GM21786 (cell line): ENCODE data around the gene CPB1.

Experiments
- ATAC-seq: cut with Tn5 transposase; IDR thresholded peaks from one replicate; pipeline ENCODE4 v1.9.1; 2021; ENCODE audit not compliant: unreplicated experiment

Gene CPB1

GRCh38 chr3:148880681-148881080 lies 53.1 kb downstream of the CPB1 start:
- no peak for ATAC-seq

DNA sequence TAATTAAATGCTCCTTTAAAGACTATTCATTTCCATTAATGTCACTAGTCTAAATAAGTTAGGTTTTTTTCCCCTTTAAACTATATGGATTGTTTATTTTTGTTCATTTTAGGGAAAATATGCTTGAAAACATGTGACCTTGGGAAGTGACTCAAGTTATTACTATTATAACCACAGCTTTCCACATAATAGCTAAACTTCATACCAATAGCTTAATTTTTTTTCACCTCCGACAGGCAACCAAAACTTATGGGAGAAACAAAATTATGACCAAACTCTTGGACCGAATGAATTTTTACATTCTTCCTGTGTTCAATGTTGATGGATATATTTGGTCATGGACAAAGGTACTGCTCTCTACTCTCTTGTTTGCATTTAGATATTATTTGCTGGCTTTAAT lies 53.7 kb downstream of the CPB1 start:
- no peak for ATAC-seq

- ATAC-seq, result no peak
These were observed 54.7 kb downstream of the CPB1 start for GRCh38 chr3:148882288-148882687.

DNA sequence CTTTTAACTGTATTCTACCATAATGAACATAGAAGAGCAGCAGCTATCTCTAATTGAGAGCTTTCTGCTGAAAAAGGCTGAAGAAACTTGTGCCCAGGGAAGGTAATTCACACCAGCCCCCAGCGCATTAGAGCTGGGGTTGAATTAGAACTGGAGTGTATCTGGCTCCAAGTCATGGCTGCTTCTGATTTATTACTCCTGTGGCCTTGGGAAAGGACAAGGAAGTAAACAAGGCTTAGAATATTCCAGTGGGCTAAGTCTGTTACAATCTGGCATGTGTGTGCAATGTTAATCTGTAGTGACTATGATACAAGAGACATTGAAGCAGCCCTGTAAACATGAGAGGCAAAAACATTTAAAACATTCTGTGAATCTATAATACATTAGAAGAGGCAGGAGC lies 55.6 kb downstream of the CPB1 start:
- ATAC-seq, result no peak

- no peak for ATAC-seq
These were observed 56.6 kb downstream of the CPB1 start for GRCh38 chr3:148884261-148884660.

- ATAC-seq, result no peak
These were observed 62.2 kb downstream of the CPB1 start for GRCh38 chr3:148889828-148890227.

DNA sequence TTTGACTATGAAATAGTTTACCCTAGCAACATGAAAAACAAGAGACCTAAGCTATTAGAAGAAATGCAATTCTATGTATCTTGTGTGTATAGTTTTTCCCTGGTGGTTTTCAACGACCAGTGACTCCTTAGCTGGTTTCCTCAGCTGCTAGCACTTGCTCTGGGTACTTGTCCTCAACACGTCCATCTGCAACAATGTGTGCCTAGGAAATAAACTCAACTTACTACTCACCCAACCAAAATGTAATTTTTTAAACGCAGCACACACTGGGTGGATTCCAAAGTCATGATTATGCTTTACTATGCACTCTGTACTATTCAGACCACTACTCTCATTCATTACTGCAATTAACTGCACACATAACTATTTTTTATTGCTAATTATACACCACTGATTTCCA lies 68.5 kb downstream of the CPB1 start:
- ATAC-seq, result no peak

- no peak for ATAC-seq
These were observed 74.6 kb downstream of the CPB1 start for GRCh38 chr3:148901987-148902791.

DNA sequence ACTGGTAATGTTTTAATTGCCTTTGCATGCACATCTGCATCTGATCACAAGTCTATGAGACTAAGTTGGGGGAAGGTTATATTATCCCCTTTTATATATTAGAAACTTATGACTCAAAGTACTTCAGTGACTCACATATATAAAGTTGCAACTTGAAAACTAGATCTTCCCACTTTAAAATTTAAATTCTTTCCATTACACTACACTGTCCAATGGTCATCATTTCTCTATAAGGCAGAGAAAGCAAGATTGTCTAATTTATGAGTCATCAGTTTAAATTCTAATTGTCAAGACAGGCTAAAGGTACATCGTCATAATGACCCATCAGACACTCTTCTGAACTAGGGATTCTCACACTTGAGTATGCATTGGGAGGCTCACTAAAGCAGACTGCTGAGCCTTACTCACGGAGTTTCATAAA lies 75.4 kb downstream of the CPB1 start:
- no peak for ATAC-seq

DNA sequence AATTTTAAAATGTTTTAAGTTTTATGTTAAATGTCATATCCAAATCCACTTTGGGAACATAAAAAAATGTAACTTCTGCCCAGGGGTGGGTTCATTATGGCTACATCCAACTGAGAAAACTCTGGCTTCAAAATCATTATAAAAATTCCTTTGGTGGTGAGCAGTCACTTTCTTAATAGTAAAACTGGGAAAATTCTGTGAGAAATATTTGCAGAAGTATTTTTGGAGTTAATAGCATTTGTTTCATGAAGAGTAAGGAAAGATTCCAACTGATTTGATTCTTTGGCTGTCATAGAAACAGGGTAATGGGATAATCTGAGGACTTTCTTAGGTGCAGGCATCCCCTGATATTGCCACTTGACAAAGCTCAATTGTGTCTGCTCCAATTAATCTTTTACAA lies 76.3 kb downstream of the CPB1 start:
- ATAC-seq, result no peak

DNA sequence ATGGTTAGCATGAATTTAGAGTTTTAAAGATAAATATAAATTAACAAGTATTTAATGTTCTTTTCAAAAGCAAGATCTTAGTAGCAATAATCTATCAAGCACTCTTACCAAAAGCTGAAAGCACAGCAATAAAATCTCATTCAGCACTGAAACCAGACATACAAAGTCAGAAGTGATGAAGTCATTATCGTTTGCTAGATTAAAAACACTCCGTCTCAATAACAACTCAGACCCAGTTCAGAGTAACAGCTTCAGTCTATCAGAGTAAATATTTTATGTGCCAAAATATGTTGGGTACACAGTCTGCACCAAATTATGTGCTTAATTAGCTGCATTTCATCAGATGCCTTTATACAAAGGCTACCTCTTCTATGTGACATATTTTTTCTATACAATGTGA lies 79.1 kb downstream of the CPB1 start:
- no peak for ATAC-seq
